ENCODE data around the gene ATP5MG. TPM values are rescaled to one million over a fixed set of nuclear protein-coding genes. Genes with fewer than 3 reads are reported as not detected.

The ATP5MG gene
- polyA plus RNA-seq, 1 donor (not counting 4 experiments of a cell fraction or from before 2014, with no cell fraction given): 463 TPM

DNA sequence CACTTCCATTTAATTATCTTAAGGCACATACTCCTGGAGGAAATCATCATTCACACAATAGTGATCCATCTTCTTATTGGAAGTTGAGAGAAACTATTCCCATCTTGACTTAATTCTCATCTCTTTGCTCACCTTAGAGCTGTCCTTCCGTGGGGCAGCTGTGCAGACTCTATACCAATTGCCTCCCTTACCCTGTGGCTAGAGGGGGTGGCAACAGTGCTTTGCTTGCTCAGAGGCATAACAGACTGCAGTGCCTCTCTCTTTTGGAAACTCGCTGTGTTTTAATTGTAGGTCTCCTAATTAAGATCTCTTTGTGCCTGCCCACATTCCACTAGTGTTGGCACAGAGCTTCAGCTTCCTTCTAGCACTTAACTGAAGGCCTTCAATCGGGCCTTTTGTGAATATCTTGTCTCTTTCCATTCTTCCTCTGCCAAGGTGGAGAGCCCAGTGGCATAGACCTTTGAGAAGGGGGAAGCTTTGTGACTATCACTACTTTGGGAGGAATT, 40.4 kb downstream of the ATP5MG start:
- H3K79me2 ChIP-seq (ENCODE audit: control insufficient read depth, insufficient read depth, low read length): peaks cover 98% of the 10 kb centered on the region
- H4K20me1 ChIP-seq (ENCODE audit: control insufficient read depth, extremely low read depth, insufficient read depth, low read length): peaks cover 16% of the 10 kb centered on the region
- H3K4me3 ChIP-seq (ENCODE audit: control insufficient read depth in 2 of 3, extremely low read depth in 1 of 3, insufficient read depth in 2 of 3, low read depth in 1 of 3, low read length in 3 of 3): no peak overlapping the region
- peak overlapping the region; percentile 10 for H3K27ac ChIP-seq (ENCODE audit: control insufficient read depth, insufficient read depth, low read length)
- TF ChIP-seq, protein P1, sequence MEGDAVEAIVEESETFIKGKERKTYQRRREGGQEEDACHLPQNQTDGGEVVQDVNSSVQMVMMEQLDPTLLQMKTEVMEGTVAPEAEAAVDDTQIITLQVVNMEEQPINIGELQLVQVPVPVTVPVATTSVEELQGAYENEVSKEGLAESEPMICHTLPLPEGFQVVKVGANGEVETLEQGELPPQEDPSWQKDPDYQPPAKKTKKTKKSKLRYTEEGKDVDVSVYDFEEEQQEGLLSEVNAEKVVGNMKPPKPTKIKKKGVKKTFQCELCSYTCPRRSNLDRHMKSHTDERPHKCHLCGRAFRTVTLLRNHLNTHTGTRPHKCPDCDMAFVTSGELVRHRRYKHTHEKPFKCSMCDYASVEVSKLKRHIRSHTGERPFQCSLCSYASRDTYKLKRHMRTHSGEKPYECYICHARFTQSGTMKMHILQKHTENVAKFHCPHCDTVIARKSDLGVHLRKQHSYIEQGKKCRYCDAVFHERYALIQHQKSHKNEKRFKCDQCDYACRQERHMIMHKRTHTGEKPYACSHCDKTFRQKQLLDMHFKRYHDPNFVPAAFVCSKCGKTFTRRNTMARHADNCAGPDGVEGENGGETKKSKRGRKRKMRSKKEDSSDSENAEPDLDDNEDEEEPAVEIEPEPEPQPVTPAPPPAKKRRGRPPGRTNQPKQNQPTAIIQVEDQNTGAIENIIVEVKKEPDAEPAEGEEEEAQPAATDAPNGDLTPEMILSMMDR (optimal IDR thresholded peaks at IDR 0.05 in 1 of 3, IDR thresholded peaks at IDR 0.05 in 1 of 3, conservative IDR thresholded peaks at IDR 0.05 in 1 of 3; ENCODE audit: extremely low read depth in 1 of 3, insufficient read depth in 2 of 3, low read length in 3 of 3): no peak
- no peak for TF ChIP-seq EZH2 (IDR thresholded peaks at IDR 0.05; ENCODE audit: low read length)
- DNase-seq (ENCODE audit: low read depth, low spot score) (no peak), FAIRE-seq (no peak)
- peaks cover 0 to 3% of the 10 kb centered on the region in 2 experiments for H3K36me3 ChIP-seq (ENCODE audit: control insufficient read depth in 2 of 2, extremely low read depth in 1 of 2, insufficient read depth in 2 of 2, low read length in 2 of 2)
- peak overlapping the region; percentile 52 for H3K4me2 ChIP-seq (ENCODE audit: control insufficient read depth, extremely low read depth, insufficient read depth, low read depth, low read length)
- dilution Hi-C loops (cut with MboI; ENCODE audit: extremely low pct_ligation_motif_present, low sequenced_read_pairs): no loop called here
- no peaks in the 10 kb centered on the region for H3K27me3 ChIP-seq (ENCODE audit: control insufficient read depth, extremely low read depth, insufficient read depth, low read length)
- H2AFZ ChIP-seq (ENCODE audit: control insufficient read depth, low read length): no peak overlapping the region
- H3K4me1 ChIP-seq (ENCODE audit: control insufficient read depth, extremely low read depth, insufficient read depth, low read length): peaks cover 23% of the 10 kb centered on the region
- H3K9ac ChIP-seq (ENCODE audit: control insufficient read depth, extremely low read depth, insufficient read depth, low read length): no peak overlapping the region
- H3K9me3 ChIP-seq (ENCODE audit: control insufficient read depth, low read depth, low read length): no peaks in the 10 kb centered on the region
- no peaks in the 10 kb centered on the region for H3K9me1 ChIP-seq (ENCODE audit: control insufficient read depth, extremely low read depth, insufficient read depth, low read length)

DNA sequence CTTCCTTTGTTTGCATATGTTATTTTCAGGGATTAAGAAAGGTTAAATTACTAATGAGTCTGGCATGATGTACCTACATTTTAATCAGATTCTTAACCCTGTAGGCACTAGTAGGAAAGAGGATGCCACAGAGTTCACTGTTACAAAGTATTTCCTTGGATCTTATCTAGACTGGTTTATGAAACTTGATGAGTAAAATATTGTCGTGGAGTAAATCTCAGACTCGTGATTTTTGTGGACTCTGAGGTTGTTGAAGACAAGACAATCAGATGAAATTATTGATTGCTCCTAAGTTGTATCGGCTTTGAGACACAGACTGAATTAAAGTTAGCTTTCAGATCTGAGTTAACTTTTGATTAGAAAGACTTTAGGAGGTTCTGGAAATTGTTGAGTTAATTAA, 40.9 kb downstream of the ATP5MG start:
- dilution Hi-C loops (cut with MboI; ENCODE audit: extremely low pct_ligation_motif_present, low sequenced_read_pairs): no loop called here
- no peaks in the 10 kb centered on the region for H3K9me1 ChIP-seq (ENCODE audit: control insufficient read depth, extremely low read depth, insufficient read depth, low read length)
- H3K4me3 ChIP-seq (ENCODE audit: control insufficient read depth in 2 of 3, extremely low read depth in 1 of 3, insufficient read depth in 2 of 3, low read depth in 1 of 3, low read length in 3 of 3): no peak overlapping the region
- H3K4me1 ChIP-seq (ENCODE audit: control insufficient read depth, extremely low read depth, insufficient read depth, low read length): peaks cover 23% of the 10 kb centered on the region
- TF ChIP-seq EZH2 (IDR thresholded peaks at IDR 0.05; ENCODE audit: low read length): no peak
- TF ChIP-seq, protein P1 (optimal IDR thresholded peaks at IDR 0.05 in 1 of 3, IDR thresholded peaks at IDR 0.05 in 1 of 3, conservative IDR thresholded peaks at IDR 0.05 in 1 of 3; ENCODE audit: extremely low read depth in 1 of 3, insufficient read depth in 2 of 3, low read length in 3 of 3): no peak
- FAIRE-seq: no peak
- no peak overlapping the region for H2AFZ ChIP-seq (ENCODE audit: control insufficient read depth, low read length)
- H3K27me3 ChIP-seq (ENCODE audit: control insufficient read depth, extremely low read depth, insufficient read depth, low read length): no peaks in the 10 kb centered on the region
- H3K9ac ChIP-seq (ENCODE audit: control insufficient read depth, extremely low read depth, insufficient read depth, low read length): no peak overlapping the region
- no peak overlapping the region for H3K27ac ChIP-seq (ENCODE audit: control insufficient read depth, insufficient read depth, low read length)
- DNase-seq (ENCODE audit: low read depth, low spot score): no peak
- peaks cover 16% of the 10 kb centered on the region for H4K20me1 ChIP-seq (ENCODE audit: control insufficient read depth, extremely low read depth, insufficient read depth, low read length)
- H3K79me2 ChIP-seq (ENCODE audit: control insufficient read depth, insufficient read depth, low read length): peaks cover 97% of the 10 kb centered on the region
- peaks cover 0 to 3% of the 10 kb centered on the region in 2 experiments for H3K36me3 ChIP-seq (ENCODE audit: control insufficient read depth in 2 of 2, extremely low read depth in 1 of 2, insufficient read depth in 2 of 2, low read length in 2 of 2)
- H3K9me3 ChIP-seq (ENCODE audit: control insufficient read depth, low read depth, low read length): no peaks in the 10 kb centered on the region
- H3K4me2 ChIP-seq (ENCODE audit: control insufficient read depth, extremely low read depth, insufficient read depth, low read depth, low read length): peak overlapping the region; percentile 52
